Measurements from ENCODE around the gene GNG7. TPM values are rescaled to one million over a fixed set of nuclear protein-coding genes. Genes with fewer than 3 reads are reported as not detected.

Gene GNG7
- total and polyA plus RNA-seq, 2 donors (not counting 3 experiments of a cell fraction or from before 2014, with no cell fraction given): 0.29 to 0.84 TPM

DNA sequence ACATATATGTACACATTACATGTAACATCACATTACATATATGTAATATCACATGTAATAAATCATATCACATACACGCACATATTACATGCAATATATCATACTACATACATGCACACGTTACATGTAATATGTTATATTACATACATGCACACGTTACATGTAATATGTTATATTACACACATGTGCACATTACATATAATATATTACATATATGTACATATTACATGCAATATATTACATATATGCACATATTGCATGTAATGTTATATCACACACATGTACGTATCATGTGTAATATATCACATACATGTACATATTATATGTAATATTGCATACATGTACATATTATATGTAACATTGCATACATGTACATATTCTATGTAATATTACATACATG lies 149.0 kb downstream of the GNG7 start:
- Histone ChIP-seq H3K9ac (replicated peaks; ENCODE audit: extremely low read depth, insufficient read depth, low read length) (no peak overlapping the region), H2AFZ (ENCODE audit: low read depth, low read length) (no peak overlapping the region), H3K9me3 (replicated peaks; ENCODE audit: control insufficient read depth, insufficient read depth, low read length) (no peaks in the 10 kb centered on the region), H3K27me3 (ENCODE audit: control insufficient read depth in 2 of 2, insufficient read depth in 2 of 2, low read length in 2 of 2) (no peaks in the 10 kb centered on the region), H3K4me2 (ENCODE audit: insufficient read depth, low read length) (no peak overlapping the region), H3K27ac (ENCODE audit: insufficient read depth, low read depth, low read length) (no peak overlapping the region), H3K9me1 (replicated peaks; ENCODE audit: control insufficient read depth, extremely low read depth, insufficient read depth, low read length) (no peaks in the 10 kb centered on the region), H3K4me1 (ENCODE audit: control insufficient read depth, extremely low read depth, insufficient read depth, low read length) (peaks cover 22% of the 10 kb centered on the region), H3K4me3 (replicated peaks in 1 of 3; ENCODE audit: insufficient read depth in 1 of 3, low read depth in 1 of 3, low read length in 3 of 3) (no peak overlapping the region), H3K79me2 (ENCODE audit: control insufficient read depth, insufficient read depth, low read length) (no peaks in the 10 kb centered on the region), H4K20me1 (replicated peaks; ENCODE audit: control insufficient read depth, extremely low read depth, insufficient read depth, low read length) (no peaks in the 10 kb centered on the region), H3K36me3 (ENCODE audit: control insufficient read depth in 2 of 2, extremely low read depth in 1 of 2, insufficient read depth in 2 of 2, low read length in 2 of 2) (no peaks in the 10 kb centered on the region)
- DNase-seq (ENCODE audit: low read depth, low spot score): no peak
- BruUV-seq (replicated peaks): no TSS peak
- dilution Hi-C loops (cut with MboI; ENCODE audit: extremely low pct_ligation_motif_present, low sequenced_read_pairs): no loop called here
- CTCF ChIA-PET: interaction anchor here (0.9 to 5.3 kb wide), 7 partner anchors 11 to 84 kb away, joined by 3 to 45 read pairs (median 7); partner anchors contain the start of gene GADD45B
- TF ChIP-seq, protein P1, sequence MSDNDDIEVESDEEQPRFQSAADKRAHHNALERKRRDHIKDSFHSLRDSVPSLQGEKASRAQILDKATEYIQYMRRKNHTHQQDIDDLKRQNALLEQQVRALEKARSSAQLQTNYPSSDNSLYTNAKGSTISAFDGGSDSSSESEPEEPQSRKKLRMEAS (IDR thresholded peaks at IDR 0.05; ENCODE audit: insufficient read depth, insufficient read length): no peak
- TF ChIP-seq POLR2A (IDR thresholded peaks at IDR 0.05; ENCODE audit: low read depth, low read length): no peak
- TF ChIP-seq EZH2 (IDR thresholded peaks at IDR 0.05; ENCODE audit: borderline replicate concordance, low read depth, low read length, severe bottlenecking): no peak
- TF ChIP-seq MYC (IDR thresholded peaks at IDR 0.05; ENCODE audit: low read depth, low read length): no peak
- no peak for TF ChIP-seq FOS (IDR thresholded peaks at IDR 0.05; ENCODE audit: borderline replicate concordance, insufficient read depth, low read length)
- intact Hi-C loops (cut with micrococcal nuclease): no loop called here
- POLR2A ChIA-PET: interaction anchor here (1.0 to 6.7 kb wide), 3 partner anchors 10 to 77 kb away, joined by 3 to 75 read pairs (median 9); partner anchors contain the start of gene GADD45B
- FAIRE-seq: no peak

DNA sequence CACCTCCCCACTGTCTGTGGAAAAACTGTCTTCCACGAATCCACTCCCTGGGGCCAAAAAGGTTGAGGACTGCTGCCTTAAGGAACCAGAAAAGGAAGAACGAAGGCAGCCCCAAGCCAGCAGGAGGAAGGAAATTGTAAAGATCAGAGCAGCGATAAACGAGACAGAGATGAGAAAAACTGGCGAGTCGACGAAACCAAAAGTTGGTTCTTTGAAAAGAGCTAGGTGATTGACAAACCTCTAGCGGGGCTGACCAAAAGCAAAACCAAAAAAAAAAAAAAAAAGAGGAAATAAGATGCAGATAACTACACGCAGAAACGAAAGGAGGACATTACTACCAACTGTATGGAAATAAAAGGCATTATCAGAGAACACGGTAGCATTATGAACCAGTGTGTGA lies 149.6 kb downstream of the GNG7 start:
- Histone ChIP-seq H3K9me1 (replicated peaks; ENCODE audit: control insufficient read depth, extremely low read depth, insufficient read depth, low read length) (no peaks in the 10 kb centered on the region), H3K4me2 (ENCODE audit: insufficient read depth, low read length) (peak overlapping the region; percentile 92)
- peak; percentile 87 for FAIRE-seq

More for the DNA sequence above, 149.6 kb downstream of the GNG7 start:
- H3K9me3 ChIP-seq (replicated peaks; ENCODE audit: control insufficient read depth, insufficient read depth, low read length): no peaks in the 10 kb centered on the region
- peaks cover 22% of the 10 kb centered on the region for H3K4me1 ChIP-seq (ENCODE audit: control insufficient read depth, extremely low read depth, insufficient read depth, low read length)
- no peaks in the 10 kb centered on the region for H4K20me1 ChIP-seq (replicated peaks; ENCODE audit: control insufficient read depth, extremely low read depth, insufficient read depth, low read length)
- H2AFZ ChIP-seq (ENCODE audit: low read depth, low read length): peak overlapping the region; percentile 19
- H3K27me3 ChIP-seq (ENCODE audit: control insufficient read depth in 2 of 2, insufficient read depth in 2 of 2, low read length in 2 of 2): no peaks in the 10 kb centered on the region
- peak; percentile 97 for TF ChIP-seq GATA2 (IDR thresholded peaks at IDR 0.05; ENCODE audit: insufficient read depth, insufficient read length, low read depth, low read length)
- TF ChIP-seq MYC (IDR thresholded peaks at IDR 0.05; ENCODE audit: low read depth, low read length): no peak
- peak; percentile 57 for TF ChIP-seq POLR2AphosphoS5 (IDR thresholded peaks at IDR 0.05; ENCODE audit: insufficient read depth, low read depth, low read length)
- H3K79me2 ChIP-seq (ENCODE audit: control insufficient read depth, insufficient read depth, low read length): no peaks in the 10 kb centered on the region
- ChIA-PET POLR2A (interaction anchor here (1.0 to 6.7 kb wide), 3 partner anchors 9 to 76 kb away, joined by 3 to 75 read pairs (median 9); partner anchors contain the start of gene GADD45B), CTCF (interaction anchor here (0.9 to 5.3 kb wide), 6 partner anchors 10 to 84 kb away, joined by 3 to 45 read pairs (median 6); partner anchors contain the start of gene GADD45B)
- peak; percentile 56 for DNase-seq (ENCODE audit: low read depth, low spot score)
- H3K4me3 ChIP-seq (replicated peaks in 1 of 3; ENCODE audit: insufficient read depth in 1 of 3, low read depth in 1 of 3, low read length in 3 of 3): peak overlapping the region; percentile 20 to 73 (median 24)
- peak overlapping the region; percentile 61 for H3K9ac ChIP-seq (replicated peaks; ENCODE audit: extremely low read depth, insufficient read depth, low read length)
- intact Hi-C loops (cut with micrococcal nuclease) (loop anchor here (1.0 kb wide), 1 partner anchor 10 kb away; no protein-coding TSS in a partner anchor), dilution Hi-C loops (cut with MboI; ENCODE audit: extremely low pct_ligation_motif_present, low sequenced_read_pairs) (no loop called here)
- H3K27ac ChIP-seq (ENCODE audit: insufficient read depth, low read depth, low read length): peak overlapping the region; percentile 72
- no TSS peak for BruUV-seq (replicated peaks)
- no peaks in the 10 kb centered on the region for H3K36me3 ChIP-seq (ENCODE audit: control insufficient read depth in 2 of 2, extremely low read depth in 1 of 2, insufficient read depth in 2 of 2, low read length in 2 of 2)

Measured in endothelial cell of umbilical vein (primary cell).